Activated B cell treated with CpG ODN at 0.5 μM for 24 hours (primary cell): ENCODE results near the gene KBTBD12. TPM values are rescaled to one million over a fixed set of nuclear protein-coding genes. Genes with fewer than 3 reads are reported as not detected.

Source experiments
- ATAC-seq: fragments of 200-7000 bp; cut with Tn5 transposase; one replicate; pipeline ENCODE4 v1.10.0; 2021; ENCODE audit warnings: low read depth, mild to moderate bottlenecking, moderate library complexity
- CTCF ChIA-PET: fragments of 350-600 bp; sonication (Branson Sonifier 250); formaldehyde crosslinking; loops from one replicate; lab custom pipeline; 2021; ENCODE audit warnings: antibody characterized with exemption; lab: Charles Lee
- POLR2A ChIA-PET: fragments of 350-600 bp; sonication (Branson Sonifier 250); formaldehyde crosslinking; loops from one replicate; lab custom pipeline; 2021; ENCODE audit warnings: antibody characterized with exemption; lab: Charles Lee
- DNase-seq: peaks from one replicate; pipeline ENCODE4 v3.0.0; 2022
- H3K27ac Mint-ChIP-seq: one replicate; pipeline ENCODE4 v1.8.0; 2020; ENCODE audit warnings: mixed read lengths
- H3K27me3 Mint-ChIP-seq: one replicate; pipeline ENCODE4 v1.8.0; 2021; ENCODE audit warnings: mixed read lengths
- H3K36me3 Mint-ChIP-seq: one replicate; pipeline ENCODE4 v1.8.0; 2021; ENCODE audit warnings: low read depth, mixed read lengths
- H3K4me1 Mint-ChIP-seq: one replicate; pipeline ENCODE4 v1.8.0; 2021; ENCODE audit warnings: mixed read lengths
- H3K4me3 Mint-ChIP-seq: one replicate; pipeline ENCODE4 v1.8.0; 2020; ENCODE audit warnings: mild to moderate bottlenecking, mixed read lengths
- H3K9me3 Mint-ChIP-seq: one replicate; pipeline ENCODE4 v1.8.0; 2020; ENCODE audit warnings: mixed read lengths
- intact Hi-C: fragments of 100-400 bp; cut with micrococcal nuclease; formaldehyde crosslinking; loops from one replicate; pipeline ENCODE4 v1.15.1; 2024
- total RNA-seq: library from RNA; stranded (reverse); gene quantifications from 2 replicates; pipeline ENCODE4 v1.2.3, GENCODE V29; 2022
- TF ChIP-seq, protein P1 (sequence below): fragments of 200-600 bp; IDR thresholded peaks from one replicate; pipeline ENCODE4 v1.8.0; 2022; ENCODE audit warnings: antibody characterized with exemption, mild to moderate bottlenecking

Gene KBTBD12
- total RNA-seq, 1 donor from 2014 or later = 0.16 TPM

DNA sequence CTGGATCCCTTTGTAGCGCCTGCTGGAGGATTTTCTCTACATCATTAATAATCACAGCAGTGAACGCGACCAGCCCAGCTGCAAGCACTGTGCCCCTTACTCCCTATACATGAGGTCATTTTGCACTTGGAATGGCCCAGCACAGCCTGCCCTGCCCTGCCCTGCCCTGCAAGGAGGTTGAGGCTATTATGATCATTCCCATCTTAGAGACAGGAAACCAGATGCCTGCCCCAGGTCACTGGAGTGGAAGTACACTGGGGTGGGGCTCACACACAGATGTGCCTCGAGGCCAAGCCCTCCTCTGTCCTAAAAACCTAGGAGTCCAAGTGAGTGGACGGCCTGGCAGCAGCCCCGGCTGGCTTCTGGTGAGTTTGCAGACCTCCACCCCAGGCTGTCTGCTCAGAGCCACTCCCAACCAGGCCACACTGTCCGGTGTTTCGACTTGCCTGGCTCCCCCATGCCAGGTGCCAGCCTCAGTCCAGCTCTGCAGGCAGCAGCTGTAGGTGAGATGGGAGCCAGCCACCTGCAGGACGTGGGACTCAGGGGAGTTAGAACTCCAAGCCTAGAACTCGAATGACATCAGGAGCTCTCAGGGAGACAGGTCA, 106.8 kb downstream of the KBTBD12 start:
- Mint-ChIP-seq H3K27me3 (peaks cover 24% of the 10 kb centered on the region), H3K27ac (no peak overlapping the region), H3K36me3 (no peaks in the 10 kb centered on the region), H3K9me3 (no peaks in the 10 kb centered on the region), H3K4me3 (no peak overlapping the region), H3K4me1 (no peaks in the 10 kb centered on the region)
- ChIA-PET CTCF (no interaction called here), POLR2A (interaction anchor here (0.6 kb wide), 1 partner anchor 9 kb away, joined by 5 read pairs; no protein-coding TSS in a partner anchor)
- intact Hi-C loops = no loop called here
- ATAC-seq (no peak), DNase-seq (no peak)
- TF ChIP-seq, protein P1, sequence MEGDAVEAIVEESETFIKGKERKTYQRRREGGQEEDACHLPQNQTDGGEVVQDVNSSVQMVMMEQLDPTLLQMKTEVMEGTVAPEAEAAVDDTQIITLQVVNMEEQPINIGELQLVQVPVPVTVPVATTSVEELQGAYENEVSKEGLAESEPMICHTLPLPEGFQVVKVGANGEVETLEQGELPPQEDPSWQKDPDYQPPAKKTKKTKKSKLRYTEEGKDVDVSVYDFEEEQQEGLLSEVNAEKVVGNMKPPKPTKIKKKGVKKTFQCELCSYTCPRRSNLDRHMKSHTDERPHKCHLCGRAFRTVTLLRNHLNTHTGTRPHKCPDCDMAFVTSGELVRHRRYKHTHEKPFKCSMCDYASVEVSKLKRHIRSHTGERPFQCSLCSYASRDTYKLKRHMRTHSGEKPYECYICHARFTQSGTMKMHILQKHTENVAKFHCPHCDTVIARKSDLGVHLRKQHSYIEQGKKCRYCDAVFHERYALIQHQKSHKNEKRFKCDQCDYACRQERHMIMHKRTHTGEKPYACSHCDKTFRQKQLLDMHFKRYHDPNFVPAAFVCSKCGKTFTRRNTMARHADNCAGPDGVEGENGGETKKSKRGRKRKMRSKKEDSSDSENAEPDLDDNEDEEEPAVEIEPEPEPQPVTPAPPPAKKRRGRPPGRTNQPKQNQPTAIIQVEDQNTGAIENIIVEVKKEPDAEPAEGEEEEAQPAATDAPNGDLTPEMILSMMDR = no peak

DNA sequence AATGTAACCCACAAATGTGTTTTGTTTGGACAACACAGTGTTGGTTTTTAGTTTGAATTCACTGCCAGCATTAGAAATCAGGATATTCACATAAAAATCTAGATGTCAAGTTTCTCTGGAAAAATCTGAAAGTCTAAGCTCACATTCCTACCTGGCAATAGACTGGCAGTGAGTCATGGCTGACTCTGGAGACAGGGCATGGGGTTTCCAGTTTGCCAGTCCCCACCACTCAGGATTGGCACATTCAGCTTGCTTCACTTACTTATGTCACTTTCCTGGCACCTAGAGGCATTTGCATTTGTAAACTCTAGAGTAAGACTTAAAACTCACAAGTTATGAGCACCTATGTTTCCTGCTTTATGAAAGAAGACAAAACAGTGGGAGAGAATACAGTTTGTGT, 118.1 kb downstream of the KBTBD12 start:
- ChIA-PET CTCF (no interaction called here), POLR2A (no interaction called here)
- Mint-ChIP-seq H3K9me3 (no peaks in the 10 kb centered on the region), H3K27ac (no peak overlapping the region), H3K27me3 (peaks cover 7% of the 10 kb centered on the region), H3K36me3 (no peaks in the 10 kb centered on the region), H3K4me1 (no peaks in the 10 kb centered on the region), H3K4me3 (no peak overlapping the region)
- ATAC-seq (no peak), DNase-seq (no peak)
- intact Hi-C loops = no loop called here
- TF ChIP-seq, protein P1 = no peak

DNA sequence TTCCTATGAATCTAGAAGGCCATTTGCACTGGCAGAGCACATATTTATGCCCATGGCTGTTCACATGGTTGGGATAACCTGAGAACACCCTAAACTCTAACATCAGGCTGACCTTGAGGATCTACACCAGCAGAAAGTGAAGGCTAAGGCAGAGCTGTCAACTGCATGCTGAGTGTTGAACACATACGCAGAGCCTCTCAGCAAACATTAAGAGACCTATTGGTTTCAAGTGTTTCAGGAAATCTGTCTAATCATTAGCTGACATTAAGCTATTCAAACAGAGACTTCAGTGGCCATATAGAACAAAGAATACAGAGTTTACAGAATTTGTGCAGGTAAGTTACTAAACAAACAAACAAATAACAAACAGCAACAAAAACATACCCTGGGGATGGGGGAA, 121.1 kb downstream of the KBTBD12 start:
- TF ChIP-seq, protein P1 = no peak
- CTCF ChIA-PET = interaction anchor here (0.6 kb wide), 1 partner anchor 17 kb away, joined by 4 read pairs; no protein-coding TSS in a partner anchor
- DNase-seq (no peak), ATAC-seq (no peak)
- H3K4me1 Mint-ChIP-seq = no peaks in the 10 kb centered on the region
- no peak overlapping the region for H3K4me3 Mint-ChIP-seq
- no peak overlapping the region for H3K27ac Mint-ChIP-seq
- intact Hi-C loops = no loop called here
- H3K27me3 Mint-ChIP-seq = peaks cover 4% of the 10 kb centered on the region
- H3K36me3 Mint-ChIP-seq = no peaks in the 10 kb centered on the region
- POLR2A ChIA-PET = no interaction called here
- no peaks in the 10 kb centered on the region for H3K9me3 Mint-ChIP-seq

Other genes with a start within 250 kb of the KBTBD12 start
- 36.1 and 42.0 TPM in 2 replicates for gene ABTB1, start 242.3 kb upstream of the KBTBD12 start, total RNA-seq
- 16.7 and 19.1 TPM in 2 replicates for gene MGLL, start 92.7 kb upstream of the KBTBD12 start, total RNA-seq
- gene SEC61A1, start 137.2 kb downstream of the KBTBD12 start, total RNA-seq = 83.2 and 84.0 TPM in 2 replicates
- gene RUVBL1, start 208.6 kb downstream of the KBTBD12 start, total RNA-seq = 44.8 and 46.6 TPM in 2 replicates
- 20.0 and 21.3 TPM in 2 replicates for gene EEFSEC, start 238.2 kb downstream of the KBTBD12 start, total RNA-seq